Fibroblast of skin of right biceps (primary cell): ENCODE results near the gene NOL4L.
"Not testable (repeated sequence)": the region's sequence is repeated elsewhere in the genome, so short reads cannot be mapped to it uniquely, and the experiment has no call there.

Source experiments
- DNase-seq: peaks from one replicate; pipeline ENCODE4 v3.0.0-alpha.2; 2013

Gene NOL4L

DNA sequence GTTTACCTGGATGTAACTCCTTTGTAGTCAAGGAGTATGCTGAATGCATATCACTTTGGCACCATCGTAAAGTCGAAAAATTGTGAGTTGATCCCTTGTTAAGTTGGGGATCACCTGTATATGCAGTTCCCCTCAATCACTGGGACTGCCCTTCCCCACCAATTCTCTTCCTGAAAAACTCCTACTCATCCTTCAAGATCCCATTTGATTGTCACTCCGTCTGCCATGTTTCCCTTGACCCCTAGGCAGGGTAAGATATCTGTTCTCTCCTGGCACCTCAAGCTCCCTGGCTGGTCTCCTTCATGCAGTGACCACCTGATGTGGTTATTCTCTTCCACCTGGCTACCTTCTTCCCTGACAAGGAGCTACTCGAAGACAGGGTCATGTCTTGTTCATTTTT lies 10.0 kb upstream of the NOL4L start:
- DNase-seq = no peak

DNA sequence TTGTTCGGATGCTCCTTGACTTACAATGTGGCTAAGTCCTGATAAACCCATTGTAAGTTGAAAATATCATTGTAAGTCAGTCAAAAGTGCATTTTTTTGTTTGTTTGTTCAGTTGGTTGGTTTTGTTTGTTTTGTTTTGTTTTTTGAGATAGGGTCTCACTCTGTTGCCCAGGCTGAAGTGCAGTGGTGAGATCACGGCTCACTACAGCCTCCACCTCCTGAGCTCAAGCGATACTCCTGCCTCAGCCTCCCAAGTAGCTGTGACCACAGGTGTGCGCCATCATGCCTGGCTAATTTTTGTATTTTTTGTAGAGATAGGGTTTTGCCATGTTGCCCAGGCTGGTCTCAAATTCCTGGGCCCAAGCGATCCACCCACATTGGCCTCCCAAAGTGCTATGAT lies 9.5 kb upstream of the NOL4L start:
- DNase-seq = not testable (repeated sequence)

DNA sequence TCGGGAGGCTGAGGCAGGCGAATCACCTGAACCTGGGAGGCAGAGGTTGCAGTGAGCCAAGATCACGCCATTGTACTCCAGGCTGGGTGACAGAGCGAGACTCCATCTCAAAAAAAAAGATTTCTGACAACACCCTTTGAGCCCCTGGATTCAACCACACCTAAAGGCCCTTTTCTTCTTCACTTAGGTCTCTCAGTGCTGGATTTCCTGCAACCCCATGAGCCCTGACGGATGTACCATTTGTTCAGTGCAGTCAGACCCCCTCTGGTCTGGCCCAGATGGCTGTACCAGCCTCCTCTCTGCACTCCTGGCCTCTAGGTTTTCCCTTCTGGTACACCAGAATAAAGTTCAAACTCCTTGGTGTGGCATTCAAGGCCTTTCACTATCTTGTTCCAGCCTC lies 9.1 kb upstream of the NOL4L start:
- DNase-seq = no peak

DNA sequence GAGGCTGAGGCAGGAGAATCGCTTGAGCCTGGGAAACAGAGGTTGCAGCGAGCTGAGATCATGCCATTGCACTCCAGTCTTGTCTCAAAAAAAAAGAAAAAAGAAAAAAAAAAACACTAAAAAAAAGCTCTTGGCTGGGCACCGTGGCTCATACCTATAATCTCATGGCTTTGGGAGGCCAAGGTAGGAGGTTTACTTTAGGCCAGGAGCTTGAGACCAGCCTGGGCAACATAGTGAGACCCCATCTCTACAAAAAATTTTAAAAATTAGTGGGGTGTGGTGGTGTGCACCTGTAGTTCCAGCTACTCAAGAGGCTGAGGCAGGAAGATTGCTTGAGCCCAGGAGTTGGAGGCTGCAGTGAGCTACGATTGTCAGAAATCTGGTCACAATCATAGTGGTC lies 7.5 kb upstream of the NOL4L start:
- not testable (repeated sequence) for DNase-seq

DNA sequence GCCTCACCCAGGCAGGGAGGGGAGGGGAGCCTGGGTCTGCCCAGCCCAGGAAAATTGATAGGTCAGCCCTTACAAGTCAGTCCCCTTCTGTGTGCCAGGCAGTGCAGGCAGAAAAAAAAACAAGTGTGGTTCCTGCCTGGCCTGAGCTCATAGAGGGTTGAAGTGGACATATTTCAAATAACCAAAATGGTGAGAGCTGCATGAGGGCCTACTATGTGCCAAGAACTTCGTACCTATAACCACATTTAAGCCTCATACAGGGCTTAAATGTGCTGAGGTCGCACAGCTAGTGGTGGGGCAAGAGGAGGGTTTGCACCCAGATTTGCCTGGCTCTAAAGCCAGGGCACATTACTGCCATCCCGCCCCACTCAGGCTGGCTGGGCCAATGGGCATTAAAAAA lies 6.9 kb upstream of the NOL4L start:
- DNase-seq = no peak

DNA sequence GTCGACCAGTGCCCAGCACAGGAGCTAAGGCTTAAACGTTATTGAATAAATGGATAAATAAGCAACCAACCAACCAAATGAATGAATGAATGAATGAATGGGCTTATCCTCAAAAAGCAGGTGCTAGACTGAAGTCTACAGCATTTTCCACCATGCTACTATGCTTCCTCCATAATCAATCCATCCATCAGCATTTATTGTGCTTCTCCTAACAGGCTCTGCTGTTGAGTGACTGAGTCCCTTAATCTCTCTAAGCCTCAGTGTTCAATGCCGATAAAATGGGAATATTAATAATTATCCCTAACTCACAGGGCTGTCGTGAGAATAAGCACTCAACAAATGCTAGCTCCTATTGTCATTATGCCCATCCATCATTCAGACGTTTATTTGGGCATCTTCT lies 4.6 kb upstream of the NOL4L start:
- no peak for DNase-seq

DNA sequence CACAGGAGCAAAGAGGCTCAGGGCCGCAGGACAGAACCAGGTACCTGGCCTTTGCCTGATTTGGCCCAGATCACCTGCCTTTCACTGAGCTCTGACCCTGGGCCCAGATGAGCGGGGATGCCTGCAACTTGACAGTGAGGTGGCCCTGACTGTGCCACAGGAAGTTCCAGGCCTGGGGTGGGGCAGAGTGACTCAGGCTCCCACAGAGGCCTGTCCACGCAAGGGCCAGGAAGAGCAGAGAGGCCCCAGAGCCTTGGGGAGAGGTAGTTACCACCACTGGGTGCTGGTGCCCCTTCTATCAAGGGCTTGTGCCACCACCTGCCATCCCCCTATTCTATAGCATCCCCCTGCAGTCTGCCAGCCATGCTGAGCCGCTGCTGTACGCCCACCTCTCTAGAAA lies 4.1 kb upstream of the NOL4L start:
- DNase-seq = no peak

DNA sequence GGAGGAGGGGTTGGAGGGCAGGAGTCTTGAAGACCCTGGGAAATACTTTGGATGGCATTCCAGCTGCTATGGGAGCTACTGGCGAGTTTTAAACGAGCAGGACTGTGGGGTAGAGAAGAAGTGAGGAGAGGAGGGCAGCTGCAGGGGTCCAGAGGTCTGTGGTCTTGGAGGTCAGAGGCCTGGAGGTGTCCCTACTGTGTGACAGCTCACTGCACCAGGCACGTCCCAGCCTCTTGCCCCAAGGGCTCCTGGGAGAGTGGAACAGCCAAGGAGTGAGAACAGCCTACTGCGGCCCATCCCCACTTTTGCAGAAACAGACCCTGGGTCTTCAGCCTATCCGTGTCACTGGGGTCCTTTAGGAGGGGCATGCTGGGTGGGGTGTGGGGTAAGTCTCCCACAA lies 2.9 kb upstream of the NOL4L start:
- DNase-seq = no peak

DNA sequence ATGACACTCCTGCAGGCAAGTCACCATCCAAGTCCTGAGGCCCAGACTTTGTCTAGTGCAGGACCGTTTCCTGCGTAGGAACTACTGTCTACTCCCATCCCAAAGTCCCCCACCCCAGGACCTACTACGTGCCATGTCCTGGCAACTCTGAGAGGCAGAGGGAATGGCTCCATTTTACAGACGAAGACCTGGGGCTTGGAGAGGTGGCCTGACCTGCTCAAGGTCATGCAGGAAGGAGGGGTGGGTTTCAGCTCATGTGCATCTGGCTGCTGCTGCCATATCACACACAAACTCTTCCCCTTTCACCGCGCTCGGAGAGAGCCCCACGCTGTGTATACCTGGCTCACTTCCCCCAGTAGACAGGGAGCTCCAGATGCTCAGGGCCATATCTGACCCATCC lies 1.2 kb upstream of the NOL4L start:
- DNase-seq = no peak

DNA sequence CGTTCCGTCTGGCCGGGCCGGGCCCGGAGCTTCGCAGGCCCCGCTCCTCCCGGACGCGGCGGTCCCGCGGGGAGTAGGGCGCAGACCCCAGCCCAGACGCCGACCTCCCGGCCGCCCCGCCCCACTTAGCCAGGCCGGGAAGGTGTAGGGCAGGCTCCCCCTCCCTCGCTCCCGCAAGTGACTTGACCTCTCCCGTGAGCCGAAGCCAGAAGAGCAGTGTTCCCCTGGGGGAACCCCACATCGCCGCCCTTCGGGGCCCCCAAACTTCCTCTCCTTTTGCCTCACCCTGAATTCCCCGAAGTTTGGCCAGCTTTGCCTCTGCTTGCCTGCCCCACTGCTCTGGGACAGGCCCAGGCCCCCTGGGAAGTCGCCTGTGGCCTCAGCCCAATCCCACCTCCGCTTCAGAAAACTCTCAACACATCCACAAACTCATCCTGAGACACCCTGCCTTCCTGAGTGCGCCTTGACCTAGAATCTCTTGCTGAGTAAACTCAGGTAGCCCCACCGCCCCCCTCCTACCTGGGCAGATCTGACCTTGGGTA lies 524 bp upstream of the NOL4L start:
- no peak for DNase-seq

DNA sequence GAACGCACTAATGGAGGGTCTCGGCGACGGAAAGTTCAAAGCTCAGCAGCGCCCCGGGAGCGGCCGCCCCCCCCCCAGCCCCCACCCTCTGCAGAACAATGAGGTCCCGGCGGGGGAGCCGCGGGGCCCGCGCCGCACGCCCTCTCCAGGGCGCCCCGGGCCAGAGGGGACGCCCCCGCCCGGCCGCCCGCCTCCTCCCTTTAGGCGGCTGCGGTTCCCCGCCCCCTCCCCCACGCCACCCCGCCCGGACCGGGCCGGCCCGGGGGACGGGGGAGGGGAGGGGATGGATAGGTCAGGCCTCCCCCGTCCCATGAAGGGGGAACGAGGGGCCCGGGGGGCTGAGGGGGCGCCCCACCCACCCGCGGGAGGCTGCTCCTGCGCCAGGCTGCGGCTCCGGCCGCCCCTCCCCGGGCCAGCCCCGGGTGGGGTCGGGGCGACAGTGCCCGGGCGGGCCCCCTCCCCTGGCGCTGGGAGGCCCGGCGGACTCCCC lies 1.5 kb downstream of the NOL4L start:
- DNase-seq = no peak

DNA sequence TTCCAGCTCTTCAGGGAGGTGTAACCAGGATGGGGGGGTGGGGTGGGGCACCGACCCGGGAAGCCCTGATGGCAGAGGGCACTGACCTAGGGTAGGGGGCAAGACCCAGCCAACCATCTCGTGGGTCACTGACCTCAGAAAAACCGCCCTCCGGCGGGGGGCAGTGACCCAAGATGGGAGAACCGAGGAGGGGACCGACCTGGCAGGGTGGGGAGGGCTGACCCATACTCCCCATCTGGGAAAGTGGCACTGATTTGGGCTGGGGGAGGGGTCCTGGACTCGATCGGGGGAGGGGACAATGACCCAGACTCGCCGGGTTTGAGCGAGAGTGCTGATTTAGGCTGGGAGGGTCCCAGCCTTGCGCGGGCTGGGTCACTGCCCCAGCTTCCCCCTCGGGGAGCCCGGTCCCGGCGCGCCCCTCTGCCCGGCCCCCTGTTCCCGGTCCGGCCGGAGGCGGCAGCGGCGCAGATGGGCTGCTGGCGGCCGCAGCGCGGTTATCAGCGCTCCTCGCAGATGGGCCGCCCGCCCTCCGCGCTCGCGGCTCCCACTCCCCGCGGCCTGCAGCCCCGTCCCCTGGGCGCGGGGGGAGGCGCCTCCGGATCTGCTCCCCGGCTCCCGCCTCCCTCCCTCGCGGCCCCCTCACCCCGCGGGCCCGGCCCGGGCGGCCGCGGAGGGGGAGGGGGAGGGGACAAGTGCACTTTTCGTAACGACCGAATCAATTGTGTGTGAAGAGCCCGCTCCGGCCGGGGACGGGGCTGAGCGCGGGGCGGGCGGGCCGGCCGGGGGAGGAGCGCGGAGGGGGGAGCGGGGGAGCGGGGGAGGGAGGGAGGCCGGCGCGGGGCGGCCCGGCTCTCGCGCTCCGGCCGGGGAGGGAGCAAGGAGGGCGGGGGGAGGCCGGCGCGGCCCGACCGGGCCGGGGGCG lies 2.2 kb downstream of the NOL4L start:
- DNase-seq = no peak

DNA sequence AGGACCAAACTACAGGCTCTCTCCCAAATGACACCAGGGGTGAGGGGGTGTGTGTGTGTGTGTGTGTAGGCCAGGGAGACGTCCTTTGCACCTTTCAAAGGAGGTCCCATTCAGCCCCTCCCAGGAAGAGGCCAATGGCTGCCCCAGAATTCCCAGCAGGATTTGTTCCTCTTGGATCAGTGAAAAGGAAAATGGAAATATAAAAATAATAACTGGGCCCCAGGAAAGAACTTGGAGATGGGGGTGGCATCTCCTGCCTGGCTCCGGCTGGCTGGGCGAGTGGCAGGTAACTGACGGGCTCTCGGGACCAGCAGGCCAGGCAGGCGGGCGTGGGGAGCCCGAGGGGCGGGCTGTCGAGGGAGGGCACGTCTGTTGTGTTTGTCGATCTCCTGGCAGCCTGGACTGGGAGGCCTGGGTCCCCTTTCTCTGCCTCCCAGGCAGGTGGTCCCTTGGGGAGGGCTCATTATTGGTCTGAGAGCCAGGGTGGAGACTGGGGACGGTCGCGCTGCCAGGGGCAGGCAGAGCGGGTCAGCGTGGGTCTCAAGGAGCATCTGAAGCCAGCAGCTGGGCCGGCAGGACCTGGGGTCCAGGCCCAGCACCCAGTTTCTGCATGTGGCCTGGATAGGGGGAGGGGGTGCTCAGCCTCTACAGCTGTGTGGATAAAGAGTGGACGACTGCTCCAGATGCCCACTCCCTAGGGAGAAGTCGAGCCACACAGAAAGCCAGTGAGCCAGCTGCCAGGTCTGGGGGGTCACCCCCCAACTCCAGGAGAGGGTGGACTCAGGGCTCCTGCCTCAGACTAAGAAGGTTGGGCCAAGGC lies 3.1 kb downstream of the NOL4L start:
- no peak for DNase-seq

DNA sequence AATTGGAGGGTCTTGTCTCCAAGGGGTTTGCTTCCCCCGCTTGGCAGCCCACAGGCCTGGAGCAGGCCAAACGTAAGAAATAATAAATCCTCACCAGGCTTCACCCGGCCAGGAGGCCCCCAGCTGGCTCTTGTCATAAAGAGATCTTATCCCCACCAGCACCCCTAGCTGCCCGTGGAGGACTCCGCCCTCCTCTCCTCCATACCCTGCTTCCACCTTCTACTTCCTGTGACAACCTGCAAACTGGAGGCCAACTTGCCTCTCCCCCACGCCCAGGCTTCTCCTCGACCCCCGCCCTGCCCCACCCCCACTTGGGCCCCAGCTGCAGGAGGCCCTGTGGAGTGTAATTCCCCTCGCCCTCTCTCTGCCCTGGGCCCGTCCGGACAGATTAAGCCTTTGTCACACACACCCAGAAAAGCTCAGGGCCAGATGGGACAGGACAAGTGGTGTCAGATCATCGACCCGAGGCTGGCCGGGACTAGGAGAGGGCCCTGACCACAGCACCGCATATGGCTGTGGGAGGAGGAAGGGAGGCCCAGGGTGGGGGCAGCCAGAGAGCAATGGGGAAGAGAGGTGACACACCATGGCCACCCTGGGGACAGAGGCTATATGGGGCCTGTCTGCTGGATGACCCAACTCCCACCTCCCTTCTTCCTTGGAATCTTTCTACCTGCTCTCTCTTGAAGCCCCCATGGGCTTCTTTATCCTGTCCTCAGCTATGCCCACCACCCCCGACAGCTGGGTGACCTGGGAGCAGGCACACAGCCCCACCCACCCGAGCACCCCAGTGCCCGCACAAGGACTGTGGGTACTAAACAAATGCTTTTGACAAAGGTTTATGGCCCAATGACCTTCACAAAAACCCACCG lies 3.9 kb downstream of the NOL4L start:
- no peak for DNase-seq

DNA sequence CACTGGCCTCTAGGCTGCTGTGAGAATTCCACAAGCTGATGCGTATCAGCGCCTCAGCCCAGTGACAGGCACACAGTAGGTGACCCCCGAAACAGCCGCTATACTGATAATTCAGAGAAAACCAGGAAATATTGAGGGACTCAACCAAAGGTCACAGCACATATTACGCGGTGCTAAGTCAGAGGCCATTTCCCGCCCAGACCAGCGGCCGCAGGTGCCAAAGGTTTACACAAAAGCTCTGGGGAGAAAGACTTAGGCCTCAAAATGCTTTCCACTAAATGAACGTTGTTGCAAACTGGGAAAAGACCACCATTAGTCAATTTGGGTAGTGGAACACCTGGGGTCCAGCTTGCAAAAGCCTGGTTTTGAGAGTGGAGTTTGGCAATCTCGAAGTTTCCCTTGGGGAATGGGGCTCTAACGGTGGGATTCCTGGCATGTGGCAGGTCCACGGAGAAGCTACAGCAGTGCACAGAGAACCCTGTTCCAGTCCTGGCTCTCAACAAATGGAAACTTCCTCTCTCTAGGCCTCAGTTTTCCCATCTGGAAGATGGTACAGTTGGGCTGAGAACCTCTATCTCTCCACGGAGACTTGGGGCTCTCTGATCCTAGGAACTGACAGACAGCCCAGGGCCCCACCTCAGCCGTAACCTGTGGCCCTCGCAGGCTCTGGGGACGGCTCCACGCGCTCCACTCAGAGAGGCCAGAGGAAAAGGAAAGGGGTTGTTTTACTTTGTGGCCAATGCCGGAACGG lies 4.7 kb downstream of the NOL4L start:
- DNase-seq = no peak

DNA sequence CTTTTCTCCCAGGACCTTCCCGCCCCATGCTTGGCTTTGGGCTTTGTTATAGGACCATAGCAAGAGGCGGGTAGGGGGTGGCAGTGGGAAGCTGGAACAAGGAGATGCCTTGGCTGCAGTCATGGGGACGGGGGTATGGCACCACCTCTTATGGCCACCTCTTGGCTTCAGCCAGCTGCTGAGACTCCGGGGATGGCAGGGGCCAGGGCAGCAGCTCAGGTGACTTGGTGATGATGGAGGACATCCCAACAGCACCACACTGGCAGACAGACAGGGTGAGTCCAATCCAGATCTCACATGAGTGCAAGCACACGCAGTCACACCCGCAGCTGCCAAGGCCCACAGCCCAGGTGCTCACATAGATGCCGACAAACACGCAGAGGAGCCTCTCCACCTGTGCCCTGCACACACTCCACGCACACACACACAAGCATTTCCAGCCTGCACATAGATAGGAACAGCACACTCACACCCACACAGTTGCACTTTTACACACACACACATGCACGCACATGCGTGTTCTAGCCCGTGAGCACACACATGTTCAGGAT lies 6.2 kb downstream of the NOL4L start:
- no peak for DNase-seq

DNA sequence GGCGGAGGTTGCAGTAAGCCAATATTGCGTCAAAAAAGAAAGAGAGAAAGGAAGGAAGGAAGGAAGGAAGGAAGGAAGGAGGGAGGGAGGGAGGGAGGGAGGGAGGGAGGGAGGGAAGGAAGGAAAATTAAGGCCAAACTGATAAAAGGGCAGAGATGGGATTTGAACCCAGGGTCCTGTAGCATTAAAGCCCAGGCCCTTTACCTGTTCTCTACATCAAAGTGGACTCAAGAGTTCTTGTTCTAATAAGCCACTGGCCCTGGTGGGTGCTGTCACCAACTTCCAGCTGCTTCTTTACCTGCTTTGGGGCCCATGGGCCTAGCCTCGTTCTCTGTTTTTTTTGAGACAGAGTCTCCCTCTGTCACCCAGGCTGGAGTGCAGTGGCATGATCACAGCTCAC lies 7.1 kb downstream of the NOL4L start:
- DNase-seq = not testable (repeated sequence)

DNA sequence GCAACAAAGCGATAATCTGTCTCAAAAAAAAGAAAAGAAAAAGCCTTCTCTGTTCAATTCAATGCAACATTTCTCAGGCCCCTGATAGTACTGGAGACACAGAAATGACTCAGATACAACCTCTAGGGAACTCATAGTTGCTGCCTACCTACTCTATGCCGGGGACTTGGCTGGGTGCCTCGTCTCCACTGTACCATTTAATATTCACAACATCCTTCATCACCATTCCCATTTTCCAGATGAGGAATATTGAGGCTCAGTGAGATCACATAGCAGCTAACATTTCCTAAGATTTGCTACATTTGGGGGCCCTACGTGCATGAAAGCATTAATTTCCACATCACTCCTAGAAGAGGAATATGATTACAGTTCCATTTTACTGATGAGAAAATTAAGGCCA lies 7.5 kb downstream of the NOL4L start:
- DNase-seq = peak; percentile 59

DNA sequence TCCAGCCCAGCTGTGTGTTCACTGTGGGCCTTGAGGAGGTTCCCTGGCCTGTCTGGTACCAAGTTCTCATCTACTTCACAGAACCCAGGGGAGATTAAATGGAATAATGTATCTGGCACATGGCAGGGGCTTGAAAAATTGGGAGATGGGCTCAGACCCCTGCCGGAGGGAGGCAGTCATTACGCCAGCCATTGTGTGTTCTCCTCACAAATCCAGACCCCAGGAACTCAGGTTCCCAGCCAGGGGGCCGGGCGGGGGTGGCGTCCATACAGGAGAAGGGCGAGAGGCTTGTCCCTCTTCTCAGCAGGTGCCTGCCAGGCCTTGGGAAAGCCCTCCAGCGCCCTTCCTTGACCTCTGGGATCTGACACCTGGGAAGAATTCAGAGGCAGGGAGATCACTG lies 8.1 kb downstream of the NOL4L start:
- no peak for DNase-seq

DNA sequence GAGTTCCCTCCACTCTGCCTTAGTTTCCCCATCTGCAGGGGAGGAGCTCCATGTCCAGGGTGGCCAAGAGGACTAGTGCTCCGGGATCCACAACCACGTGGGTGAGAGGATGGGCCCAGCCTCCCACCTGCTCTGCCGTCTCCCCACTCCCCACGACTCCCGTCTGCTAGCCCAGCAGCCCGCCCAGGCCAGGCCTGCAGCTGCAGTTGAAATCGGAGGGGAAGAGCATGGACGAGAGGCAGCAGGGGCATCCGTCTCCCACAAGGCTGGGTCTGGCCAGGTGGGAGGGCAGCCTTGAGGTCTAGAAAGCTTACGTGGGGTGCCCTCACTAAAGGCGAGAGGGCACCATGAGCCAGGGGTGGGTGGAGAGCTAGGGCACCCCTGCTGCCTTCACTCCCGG lies 8.6 kb downstream of the NOL4L start:
- DNase-seq = no peak

DNA sequence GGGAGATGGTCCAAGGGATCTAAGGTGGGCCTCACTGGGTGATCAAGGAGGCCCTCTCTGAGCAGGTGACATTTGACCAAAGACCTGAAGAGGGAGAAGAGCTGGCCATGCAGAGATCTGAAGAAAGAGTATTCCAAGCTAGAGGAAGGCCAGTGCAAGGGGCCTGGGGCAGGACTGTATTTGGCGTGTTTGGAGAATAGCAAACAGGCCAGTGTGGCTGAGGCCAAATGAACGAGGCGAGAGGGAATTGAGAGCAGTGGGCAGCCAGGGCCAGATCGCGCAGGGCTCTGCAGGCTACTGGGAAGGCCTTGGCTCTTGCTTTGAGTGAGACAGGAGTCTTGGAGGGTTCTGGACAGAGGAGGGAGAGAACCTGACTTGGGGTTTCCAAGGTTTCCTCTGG lies 9.3 kb downstream of the NOL4L start:
- no peak for DNase-seq

DNA sequence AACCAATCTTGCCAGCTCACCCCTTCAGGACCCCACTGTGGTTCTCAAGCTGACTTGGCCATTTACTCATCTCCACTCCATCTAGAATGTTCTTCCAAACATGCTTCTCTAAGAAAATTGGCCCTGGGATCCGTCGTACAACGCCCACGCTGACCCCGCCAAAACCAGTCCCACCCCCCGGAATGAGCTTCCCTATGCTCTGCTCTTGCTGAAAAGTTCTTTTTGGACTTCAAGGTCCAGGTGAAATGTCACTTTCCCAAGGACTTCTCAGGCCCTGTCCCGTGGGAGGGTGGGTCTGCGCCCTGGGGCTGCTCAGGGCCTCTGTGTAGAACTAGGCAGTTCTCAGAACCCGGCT lies 9.9 kb downstream of the NOL4L start:
- DNase-seq = no peak
